UCSD-AML1 (cell line): ENCODE data around the gene TBC1D2B.

ENCODE experiments used
- DNase-seq: peaks from one replicate; lab custom pipeline; 2025; ENCODE audit not compliant: unreplicated experiment; lab: John Stamatoyannopoulos, UW

TBC1D2B gene

GRCh38 chr15:78077053-78077870, at the start of gene TBC1D2B:
TBC1D2B (minus strand) TSS chr15:78077711; CDS start chr15:78077652, 59 bp downstream.
- peak; percentile 64 for DNase-seq

GRCh38 chr15:78125267-78125666, 47.8 kb upstream of the TBC1D2B start:
- no peak for DNase-seq

DNA sequence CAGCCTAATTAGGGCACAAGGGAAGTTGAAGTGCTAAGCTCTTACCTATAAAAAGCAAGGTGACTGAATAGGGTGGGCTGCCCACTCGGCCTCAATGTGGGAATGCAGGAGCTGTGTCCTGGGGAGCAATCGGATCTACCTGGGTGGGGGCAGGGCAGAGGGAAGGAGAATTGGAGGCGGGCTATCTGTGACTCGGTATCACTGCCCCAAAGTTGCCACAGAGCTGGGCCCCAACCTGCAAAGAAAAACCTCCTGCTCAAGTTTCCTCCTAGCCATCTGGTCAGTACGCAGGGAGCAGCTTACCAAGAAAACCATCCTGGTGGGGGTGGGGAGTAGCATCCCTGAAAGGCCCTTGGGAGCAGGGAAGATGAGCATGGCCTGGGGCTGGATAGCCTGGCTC, 43.0 kb upstream of the TBC1D2B start:
- DNase-seq = no peak

- DNase-seq = no peak
Measured at GRCh38 chr15:78112551-78112950, 35.0 kb upstream of the TBC1D2B start.

DNA sequence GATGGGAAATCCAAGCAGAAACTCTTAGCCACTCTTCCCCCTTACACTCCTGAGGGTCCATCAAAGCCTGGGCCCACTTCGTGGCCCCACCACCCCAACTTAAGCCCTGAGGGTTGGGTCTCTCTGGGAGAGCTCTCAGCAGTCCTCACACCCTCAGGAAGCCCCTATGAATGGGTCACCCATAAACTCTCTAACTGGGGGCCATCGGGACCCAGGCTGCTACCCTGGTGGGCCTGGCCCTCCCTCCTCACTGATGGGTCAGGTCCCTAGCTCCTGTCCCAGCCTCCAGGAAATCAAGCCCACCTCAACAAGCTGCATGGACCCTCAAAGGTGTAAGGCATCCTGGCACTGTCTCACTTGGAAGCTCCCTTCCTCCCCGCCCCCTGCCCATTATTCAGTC, 34.3 kb upstream of the TBC1D2B start:
- DNase-seq = no peak

- no peak for DNase-seq
Measured at GRCh38 chr15:78110916-78111475, 33.5 kb upstream of the TBC1D2B start.

GRCh38 chr15:78110096-78110495, 32.6 kb upstream of the TBC1D2B start:
- DNase-seq = no peak

GRCh38 chr15:78109156-78109555, 31.6 kb upstream of the TBC1D2B start:
- no peak for DNase-seq

DNA sequence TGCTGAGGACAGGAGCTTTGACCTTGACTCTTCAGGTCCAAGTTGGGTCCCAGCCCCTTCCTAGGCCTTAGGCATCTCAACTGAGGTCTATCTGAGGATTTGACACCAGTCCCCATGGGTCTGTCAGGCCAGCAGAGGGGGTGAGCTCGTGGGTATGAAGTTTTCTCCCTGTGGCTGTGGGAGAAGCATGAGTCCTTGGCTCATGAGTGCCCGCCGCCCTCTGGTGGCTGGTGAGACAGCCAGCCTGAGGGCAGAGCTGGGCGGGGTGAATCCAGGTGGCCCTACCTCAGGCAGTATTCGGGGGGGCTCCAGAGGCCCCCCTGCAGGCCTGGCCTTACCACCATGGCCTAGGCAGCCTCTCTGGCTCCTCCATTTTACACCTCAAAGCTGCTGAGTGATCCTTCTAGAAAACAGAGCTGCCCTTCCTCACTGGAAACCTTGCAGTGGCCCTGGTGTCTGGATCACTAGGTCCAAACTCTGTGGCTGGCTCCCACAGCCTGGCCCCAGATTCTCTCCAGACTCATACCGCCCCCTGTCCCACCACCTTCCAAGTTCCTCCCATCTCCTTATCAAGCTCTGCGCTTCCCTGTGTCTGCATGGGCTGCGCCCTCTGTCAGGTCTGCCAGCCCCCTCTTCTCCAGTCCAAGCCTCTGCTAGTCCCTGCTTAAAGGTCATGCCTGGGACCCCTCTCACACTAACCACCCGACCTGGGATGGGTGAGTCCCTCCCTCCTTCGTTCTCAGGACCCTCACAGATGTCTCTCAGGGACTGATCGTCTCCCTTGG, 31.0 kb upstream of the TBC1D2B start:
- DNase-seq = peak; percentile 83

GRCh38 chr15:78107471-78107870, 30.0 kb upstream of the TBC1D2B start:
- no peak for DNase-seq

GRCh38 chr15:78105476-78106241, 28.1 kb upstream of the TBC1D2B start:
- no peak for DNase-seq

- no peak for DNase-seq
Measured at GRCh38 chr15:78104566-78105475, 27.3 kb upstream of the TBC1D2B start.

DNA sequence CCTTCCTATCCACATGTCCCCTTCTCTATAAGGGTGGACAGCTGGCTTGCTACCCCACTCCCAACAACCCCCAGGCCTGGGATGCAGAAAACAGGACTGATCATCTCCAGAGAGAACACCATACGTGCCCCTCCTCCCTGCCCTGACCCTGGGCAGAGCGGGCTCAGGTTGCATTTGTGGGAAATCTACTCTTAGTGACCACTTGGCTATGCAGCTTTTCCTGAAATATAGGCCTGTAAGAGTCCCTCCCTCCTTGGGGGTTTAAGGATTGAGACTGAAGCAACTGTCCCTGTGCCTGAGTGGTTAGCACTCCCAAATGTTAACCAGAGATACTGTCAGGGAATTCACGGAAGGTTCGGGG, 26.6 kb upstream of the TBC1D2B start:
- no peak for DNase-seq

- peak; percentile 61 for DNase-seq
Measured at GRCh38 chr15:78103406-78104118, 26.1 kb upstream of the TBC1D2B start.

- no peak for DNase-seq
Measured at GRCh38 chr15:78102741-78103140, 25.2 kb upstream of the TBC1D2B start.

DNA sequence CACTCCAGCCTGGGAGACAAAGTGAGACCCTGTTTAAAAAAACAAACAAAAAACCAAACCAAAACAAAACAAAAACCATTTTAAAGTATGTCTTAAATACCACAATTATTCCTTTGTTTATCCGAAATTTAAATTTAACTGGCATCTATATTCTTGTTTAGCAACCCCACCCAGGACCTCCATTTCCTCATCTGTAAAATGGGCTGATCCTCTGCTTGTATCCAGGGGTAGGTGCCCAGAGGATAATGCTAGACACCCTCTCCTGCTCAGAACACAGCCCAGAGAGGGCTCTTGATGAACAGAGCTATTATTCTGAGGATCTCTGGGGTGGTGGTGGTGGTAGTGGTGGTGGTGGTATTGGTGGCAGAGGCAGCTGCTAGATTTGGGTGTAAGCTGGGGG, 24.7 kb upstream of the TBC1D2B start:
- DNase-seq = no peak

DNA sequence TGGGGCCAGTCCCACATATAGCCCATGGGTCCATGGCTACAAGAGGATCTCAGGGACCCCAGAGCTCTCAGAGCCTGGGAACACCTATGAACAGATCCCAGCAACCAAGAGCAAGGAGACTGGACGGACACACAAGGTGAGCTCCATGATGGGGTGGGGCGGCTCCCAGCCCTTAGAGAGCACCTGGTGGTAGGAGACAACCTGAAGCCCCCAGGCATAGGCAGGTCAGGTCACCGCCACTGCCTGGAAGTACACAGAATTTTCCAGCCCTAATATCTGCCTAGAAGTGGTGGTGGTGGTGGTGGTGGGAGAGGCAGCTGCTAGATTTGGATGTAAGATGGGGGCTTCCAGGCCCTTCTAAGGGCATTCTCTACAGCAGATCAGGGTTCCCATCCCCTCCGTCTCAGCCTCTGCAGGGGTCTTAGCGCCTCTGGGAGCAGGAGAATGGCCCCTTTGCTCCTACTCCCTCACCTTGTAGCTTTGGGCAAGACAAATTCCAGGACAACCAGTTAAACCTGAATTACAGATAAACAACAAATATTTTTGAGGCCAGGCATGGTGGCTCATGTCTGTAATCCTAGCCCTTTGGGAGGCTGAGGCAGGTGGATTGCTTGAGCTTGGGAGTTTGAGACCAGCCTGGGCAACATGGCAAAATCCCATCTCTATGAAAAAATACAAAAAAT, 24.1 kb upstream of the TBC1D2B start:
- no peak for DNase-seq

- DNase-seq = no peak
Measured at GRCh38 chr15:78100886-78101285, 23.4 kb upstream of the TBC1D2B start.

GRCh38 chr15:78098131-78098755, 20.7 kb upstream of the TBC1D2B start:
- no peak for DNase-seq
